ENCODE results near the gene ZCCHC24. TPM values are rescaled to one million over a fixed set of nuclear protein-coding genes. Genes with fewer than 3 reads are reported as not detected.

Gene ZCCHC24
- total and polyA plus RNA-seq, 8 donors: 9.7 to 60.3 (median 34.3) TPM

GRCh38 chr10:79397575-79398303 is 47.7 kb downstream of the ZCCHC24 start:
- peak in 1 of 2 donors; percentile 68 for DNase-seq
- no peaks in the 10 kb centered on the region for H3K27me3 ChIP-seq
- H3K36me3 ChIP-seq: peaks cover 0 to 24% (median 21%) of the 10 kb centered on the region in 4 donors
- TF ChIP-seq CTCF (IDR thresholded peaks at IDR 0.05): no peak
- no peak overlapping the region for H3K4me3 ChIP-seq
- peaks cover 0 to 5% (median 2%) of the 10 kb centered on the region in 4 donors for H3K4me1 ChIP-seq
- H3K9me3 ChIP-seq: no peaks in the 10 kb centered on the region
- H3K27ac ChIP-seq: no peak overlapping the region
- 57 to 77% (median 65%) methylated on average over 17 of the region's 17 CpGs for WGBS, 5 donors
- intact Hi-C loops (cut with DNase I; ENCODE audit: low total_unique reads): no loop called here

- no peaks in the 10 kb centered on the region for H3K27me3 ChIP-seq
- H3K27ac ChIP-seq: no peak overlapping the region
- 58 to 69% (median 67%) methylated on average over 6 of the region's 6 CpGs for WGBS, 5 donors
- H3K9me3 ChIP-seq: no peaks in the 10 kb centered on the region
- H3K36me3 ChIP-seq: peaks cover 0 to 28% (median 27%) of the 10 kb centered on the region in 4 donors
- H3K4me3 ChIP-seq: no peak overlapping the region
- TF ChIP-seq POLR2A (IDR thresholded peaks at IDR 0.05): no peak
- TF ChIP-seq CTCF (IDR thresholded peaks at IDR 0.05): no peak
- TF ChIP-seq POLR2AphosphoS5 (IDR thresholded peaks at IDR 0.05): peak in 1 of 3 donors; percentile 18
- no peak for TF ChIP-seq EP300 (IDR thresholded peaks at IDR 0.05)
- H3K4me1 ChIP-seq: peaks cover 0 to 9% (median 2%) of the 10 kb centered on the region in 4 donors
- no peak for DNase-seq
- intact Hi-C loops (cut with DNase I; ENCODE audit: low total_unique reads): no loop called here
These were observed 48.4 kb downstream of the ZCCHC24 start for GRCh38 chr10:79397051-79397450.

- 75 to 97% (median 91%) methylated on average over 5 of the region's 5 CpGs for WGBS, 5 donors
- Histone ChIP-seq H3K27ac (no peak overlapping the region), H3K4me1 (peaks cover 0 to 15% (median 5%) of the 10 kb centered on the region in 4 donors)
These were observed 48.9 kb downstream of the ZCCHC24 start for GRCh38 chr10:79396520-79396919.

GRCh38 chr10:79394664-79395063 is 50.8 kb downstream of the ZCCHC24 start:
- H3K4me1 ChIP-seq: peaks cover 4 to 32% (median 15%) of the 10 kb centered on the region in 4 donors
- no peaks in the 10 kb centered on the region for H3K27me3 ChIP-seq
- peaks cover 0 to 48% (median 34%) of the 10 kb centered on the region in 4 donors for H3K36me3 ChIP-seq
- no peak for TF ChIP-seq EP300 (IDR thresholded peaks at IDR 0.05)
- TF ChIP-seq POLR2A (IDR thresholded peaks at IDR 0.05): no peak
- TF ChIP-seq CTCF (IDR thresholded peaks at IDR 0.05): no peak
- TF ChIP-seq POLR2AphosphoS5 (IDR thresholded peaks at IDR 0.05): no peak
- H3K4me3 ChIP-seq: no peak overlapping the region
- DNase-seq: no peak
- intact Hi-C loops (cut with DNase I; ENCODE audit: low total_unique reads): loop anchor here (5.0 kb wide), 1 partner anchor 63 kb away; no protein-coding TSS in a partner anchor
- H3K9me3 ChIP-seq: no peaks in the 10 kb centered on the region
- 86 to 96% (median 89%) methylated on average over 5 of the region's 5 CpGs for WGBS, 5 donors
- H3K27ac ChIP-seq: peak overlapping the region in 1 of 5 donors; percentile 14

More at GRCh38 chr10:79396520-79396919, 48.9 kb downstream of the ZCCHC24 start:
- TF ChIP-seq EP300 (IDR thresholded peaks at IDR 0.05) (no peak), POLR2AphosphoS5 (IDR thresholded peaks at IDR 0.05) (no peak), CTCF (IDR thresholded peaks at IDR 0.05) (no peak)
- H3K36me3 ChIP-seq: peaks cover 0 to 34% (median 28%) of the 10 kb centered on the region in 4 donors
- intact Hi-C loops (cut with DNase I; ENCODE audit: low total_unique reads): no loop called here
- H3K27me3 ChIP-seq: no peaks in the 10 kb centered on the region
- DNase-seq: no peak
- no peak overlapping the region for H3K4me3 ChIP-seq
- H3K9me3 ChIP-seq: no peaks in the 10 kb centered on the region

Measured in stomach (tissue), 9 donors.